Calu3 (cell line): ENCODE measurements around the gene ANKRD2. TPM values are rescaled to one million over a fixed set of nuclear protein-coding genes. Genes with fewer than 3 reads are reported as not detected.

Source experiments
- BruUV-seq: library from RNA; stranded (reverse); fragments of 400-500 nt; replicated peaks from 2 replicates; lab custom pipeline; 2021; lab: Mats Ljungman, UMichigan
- CTCF ChIA-PET: fragments of 300-600 bp; sonication (Branson Sonifier 250); formaldehyde crosslinking; loops from one replicate; lab custom pipeline; 2022; ENCODE audit warnings: antibody characterized with exemption; lab: Charles Lee
- DNase-seq: peaks from one replicate; pipeline ENCODE4 v3.0.0; 2022
- H3K27ac Mint-ChIP-seq: one replicate; pipeline ENCODE4 v1.8.0; 2022; ENCODE audit warnings: mixed read lengths; ENCODE audit not compliant: unreplicated experiment
- H3K27me3 Mint-ChIP-seq: one replicate; pipeline ENCODE4 v1.8.0; 2022; ENCODE audit warnings: mixed read lengths; ENCODE audit not compliant: unreplicated experiment
- H3K36me3 Mint-ChIP-seq: one replicate; pipeline ENCODE4 v1.8.0; 2022; ENCODE audit warnings: mild to moderate bottlenecking, moderate library complexity, mixed read lengths; ENCODE audit not compliant: insufficient read depth, unreplicated experiment
- H3K4me1 Mint-ChIP-seq: one replicate; pipeline ENCODE4 v1.8.0; 2022; ENCODE audit warnings: mild to moderate bottlenecking, low read depth, mixed read lengths; ENCODE audit not compliant: unreplicated experiment
- H3K4me3 Mint-ChIP-seq: one replicate; pipeline ENCODE4 v1.8.0; 2022; ENCODE audit warnings: mild to moderate bottlenecking, low read depth, moderate library complexity, mixed read lengths; ENCODE audit not compliant: unreplicated experiment
- H3K9me3 Mint-ChIP-seq: one replicate; pipeline ENCODE4 v1.8.0; 2022; ENCODE audit warnings: low read depth, mixed read lengths; ENCODE audit not compliant: unreplicated experiment
- CTCF ChIP-seq: fragments of 200-600 bp; IDR thresholded peaks from one replicate; pipeline ENCODE4 v1.8.0; 2022; ENCODE audit warnings: antibody characterized with exemption; ENCODE audit not compliant: unreplicated experiment
- intact Hi-C: fragments of 100-400 bp; cut with micrococcal nuclease; formaldehyde crosslinking; loops from one replicate; pipeline ENCODE4 v1.10.0; 2022; ENCODE audit not compliant: unreplicated experiment
- total RNA-seq: library from RNA; stranded (reverse); gene quantifications from 2 replicates; pipeline ENCODE4 v1.2.3, GENCODE V29; 2022

The ANKRD2 gene
- total RNA-seq, 1 experiment from 2014 or later, result 0.90 TPM

- Mint-ChIP-seq H3K27me3 (no peaks in the 10 kb centered on the region), H3K4me3 (no peak overlapping the region), H3K9me3 (no peaks in the 10 kb centered on the region), H3K27ac (peak overlapping the region; percentile 64), H3K4me1 (peaks cover 45% of the 10 kb centered on the region), H3K36me3 (peaks cover 4% of the 10 kb centered on the region)
- DNase-seq, result peak; percentile 58
- BruUV-seq, result no TSS peak
- CTCF ChIA-PET, result interaction anchor here (0.8 to 2.5 kb wide), 9 partner anchors 13 to 162 kb away, joined by 3 to 21 read pairs (median 5); partner anchors contain the start of genes HOGA1 and UBTD1
- no peak for TF ChIP-seq CTCF
- intact Hi-C loops, result loop anchor here (1.0 kb wide), 1 partner anchor 41 kb away; no protein-coding TSS in a partner anchor
Measured at GRCh38 chr10:97571622-97572021, 957 bp upstream of the ANKRD2 start.

- BruUV-seq, result no TSS peak
- Mint-ChIP-seq H3K4me1 (peaks cover 45% of the 10 kb centered on the region), H3K27ac (peak overlapping the region; percentile 47), H3K9me3 (no peaks in the 10 kb centered on the region), H3K27me3 (no peaks in the 10 kb centered on the region), H3K4me3 (peak overlapping the region; percentile 28), H3K36me3 (peaks cover 4% of the 10 kb centered on the region)
- DNase-seq, result no peak
- intact Hi-C loops, result no loop called here
- no peak for TF ChIP-seq CTCF
- CTCF ChIA-PET, result interaction anchor here (1.1 to 2.5 kb wide), 3 partner anchors 12 to 39 kb away, joined by 3 to 21 read pairs (median 7); partner anchors contain the start of gene HOGA1
Measured at GRCh38 chr10:97573021-97573420, 442 bp downstream of the ANKRD2 start.

- TF ChIP-seq CTCF, result no peak
Measured at GRCh38 chr10:97573672-97574071, 1.1 kb downstream of the ANKRD2 start.

GRCh38 chr10:97574374-97575126 lies 2.0 kb downstream of the ANKRD2 start:
- CTCF ChIA-PET, result interaction anchor here (0.6 to 2.4 kb wide), 4 partner anchors 9 to 151 kb away, joined by 3 to 7 read pairs (median 4); partner anchors contain the start of gene HOGA1
- DNase-seq, result peak; percentile 84
- no peaks in the 10 kb centered on the region for H3K27me3 Mint-ChIP-seq
- H3K36me3 Mint-ChIP-seq, result peaks cover 4% of the 10 kb centered on the region
- no peak for TF ChIP-seq CTCF
- no peak overlapping the region for H3K4me3 Mint-ChIP-seq
- no TSS peak for BruUV-seq
- H3K27ac Mint-ChIP-seq, result peak overlapping the region; percentile 73
- intact Hi-C loops, result no loop called here
- H3K4me1 Mint-ChIP-seq, result peaks cover 45% of the 10 kb centered on the region
- H3K9me3 Mint-ChIP-seq, result no peaks in the 10 kb centered on the region

More at GRCh38 chr10:97573672-97574071, 1.1 kb downstream of the ANKRD2 start:
- BruUV-seq, result no TSS peak
- Mint-ChIP-seq H3K4me1 (peaks cover 45% of the 10 kb centered on the region), H3K27me3 (no peaks in the 10 kb centered on the region), H3K36me3 (peaks cover 4% of the 10 kb centered on the region), H3K9me3 (no peaks in the 10 kb centered on the region), H3K4me3 (no peak overlapping the region), H3K27ac (no peak overlapping the region)
- CTCF ChIA-PET, result interaction anchor here (2.4 kb wide), 1 partner anchor 10 kb away, joined by 7 read pairs; the partner anchor contains the start of gene HOGA1
- intact Hi-C loops, result no loop called here
- no peak for DNase-seq
